ENCODE data around the gene PCDHGC3.

DNA sequence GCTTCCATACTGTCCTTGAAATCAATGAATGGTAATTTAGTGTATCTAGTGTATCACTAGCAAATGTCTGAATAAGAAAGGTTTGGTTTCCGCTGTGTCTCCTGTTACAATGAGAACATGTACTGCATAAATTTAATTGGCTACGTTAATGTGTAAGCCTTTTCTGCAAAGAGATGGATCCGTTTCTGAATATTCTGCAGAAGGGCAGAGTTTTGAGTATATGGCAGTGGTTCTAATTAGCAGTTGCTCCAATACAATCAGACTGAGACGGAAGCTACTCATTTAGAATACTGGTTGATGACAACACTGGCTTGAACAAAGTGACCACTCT is 8.5 kb downstream of the PCDHGC3 start:
- TF ChIP-seq RAD21 (IDR thresholded peaks at IDR 0.05; ENCODE audit: low read depth) (no peak), TEAD4 (IDR thresholded peaks at IDR 0.05) (no peak), EP300 (IDR thresholded peaks at IDR 0.05; ENCODE audit: borderline replicate concordance) (no peak), FOXM1 (IDR thresholded peaks at IDR 0.05; ENCODE audit: borderline replicate concordance, low read depth) (no peak), NFIC (IDR thresholded peaks at IDR 0.05) (no peak), TAF1 (IDR thresholded peaks at IDR 0.05; ENCODE audit: low read depth) (no peak), YY1 (IDR thresholded peaks at IDR 0.05; ENCODE audit: low read depth) (no peak), CREB1 (IDR thresholded peaks at IDR 0.05; ENCODE audit: low read depth) (no peak), ZBTB7A (IDR thresholded peaks at IDR 0.05; ENCODE audit: low read depth) (no peak), CEBPB (IDR thresholded peaks at IDR 0.05) (no peak), TCF12 (IDR thresholded peaks at IDR 0.05; ENCODE audit: low read depth) (no peak)
- TF ChIP-seq, protein P1, sequence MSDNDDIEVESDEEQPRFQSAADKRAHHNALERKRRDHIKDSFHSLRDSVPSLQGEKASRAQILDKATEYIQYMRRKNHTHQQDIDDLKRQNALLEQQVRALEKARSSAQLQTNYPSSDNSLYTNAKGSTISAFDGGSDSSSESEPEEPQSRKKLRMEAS (IDR thresholded peaks at IDR 0.05): no peak
- TF ChIP-seq, protein P2, sequence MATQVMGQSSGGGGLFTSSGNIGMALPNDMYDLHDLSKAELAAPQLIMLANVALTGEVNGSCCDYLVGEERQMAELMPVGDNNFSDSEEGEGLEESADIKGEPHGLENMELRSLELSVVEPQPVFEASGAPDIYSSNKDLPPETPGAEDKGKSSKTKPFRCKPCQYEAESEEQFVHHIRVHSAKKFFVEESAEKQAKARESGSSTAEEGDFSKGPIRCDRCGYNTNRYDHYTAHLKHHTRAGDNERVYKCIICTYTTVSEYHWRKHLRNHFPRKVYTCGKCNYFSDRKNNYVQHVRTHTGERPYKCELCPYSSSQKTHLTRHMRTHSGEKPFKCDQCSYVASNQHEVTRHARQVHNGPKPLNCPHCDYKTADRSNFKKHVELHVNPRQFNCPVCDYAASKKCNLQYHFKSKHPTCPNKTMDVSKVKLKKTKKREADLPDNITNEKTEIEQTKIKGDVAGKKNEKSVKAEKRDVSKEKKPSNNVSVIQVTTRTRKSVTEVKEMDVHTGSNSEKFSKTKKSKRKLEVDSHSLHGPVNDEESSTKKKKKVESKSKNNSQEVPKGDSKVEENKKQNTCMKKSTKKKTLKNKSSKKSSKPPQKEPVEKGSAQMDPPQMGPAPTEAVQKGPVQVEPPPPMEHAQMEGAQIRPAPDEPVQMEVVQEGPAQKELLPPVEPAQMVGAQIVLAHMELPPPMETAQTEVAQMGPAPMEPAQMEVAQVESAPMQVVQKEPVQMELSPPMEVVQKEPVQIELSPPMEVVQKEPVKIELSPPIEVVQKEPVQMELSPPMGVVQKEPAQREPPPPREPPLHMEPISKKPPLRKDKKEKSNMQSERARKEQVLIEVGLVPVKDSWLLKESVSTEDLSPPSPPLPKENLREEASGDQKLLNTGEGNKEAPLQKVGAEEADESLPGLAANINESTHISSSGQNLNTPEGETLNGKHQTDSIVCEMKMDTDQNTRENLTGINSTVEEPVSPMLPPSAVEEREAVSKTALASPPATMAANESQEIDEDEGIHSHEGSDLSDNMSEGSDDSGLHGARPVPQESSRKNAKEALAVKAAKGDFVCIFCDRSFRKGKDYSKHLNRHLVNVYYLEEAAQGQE (IDR thresholded peaks at IDR 0.05; ENCODE audit: low read depth): no peak
- TF ChIP-seq, protein P3, sequence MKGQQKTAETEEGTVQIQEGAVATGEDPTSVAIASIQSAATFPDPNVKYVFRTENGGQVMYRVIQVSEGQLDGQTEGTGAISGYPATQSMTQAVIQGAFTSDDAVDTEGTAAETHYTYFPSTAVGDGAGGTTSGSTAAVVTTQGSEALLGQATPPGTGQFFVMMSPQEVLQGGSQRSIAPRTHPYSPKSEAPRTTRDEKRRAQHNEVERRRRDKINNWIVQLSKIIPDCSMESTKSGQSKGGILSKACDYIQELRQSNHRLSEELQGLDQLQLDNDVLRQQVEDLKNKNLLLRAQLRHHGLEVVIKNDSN (IDR thresholded peaks at IDR 0.05): no peak
